ENCODE measurements around the gene PHACTR3. TPM values are rescaled to one million over a fixed set of nuclear protein-coding genes. Genes with fewer than 3 reads are reported as not detected.

The PHACTR3 gene
- total RNA-seq, 5 donors from 2014 or later (not counting 1 experiment from before 2014, with no cell fraction given), result not detected

DNA sequence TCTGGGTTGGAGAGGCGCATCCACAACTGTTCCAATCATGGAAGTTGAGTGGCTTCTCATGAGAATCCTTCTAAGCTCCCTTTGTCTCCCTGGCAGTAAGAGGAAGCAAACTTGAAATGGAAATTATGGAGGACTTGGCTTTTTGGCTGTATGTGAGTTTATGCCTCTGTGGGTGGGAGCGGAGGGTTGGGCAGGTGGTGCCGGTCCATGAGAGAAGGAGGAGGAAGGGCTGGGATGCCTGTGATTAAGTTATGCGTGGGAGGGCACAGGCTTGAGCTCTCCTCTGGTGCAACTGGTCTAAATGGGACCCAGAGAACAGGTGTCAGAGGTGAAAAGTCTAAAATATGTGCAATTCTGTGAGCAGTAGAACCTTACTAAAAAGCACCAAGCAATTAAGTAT, 2.2 kb downstream of the PHACTR3 start:
- Mint-ChIP-seq H3K9me3 (no peaks in the 10 kb centered on the region), H3K4me1 (no peaks in the 10 kb centered on the region), H3K27me3 (peaks cover 58 to 67% of the 10 kb centered on the region in 2 donors), H3K27ac (no peak overlapping the region), H3K4me3 (no peak overlapping the region), H3K36me3 (no peaks in the 10 kb centered on the region)
- no peaks in the 10 kb centered on the region for H3K36me3 ChIP-seq (ENCODE audit: control insufficient read depth in 2 of 2, extremely low read depth in 1 of 2, insufficient read depth in 1 of 2, low read length in 1 of 2)
- ATAC-seq (replicated peaks in 1 of 4), result no peak
- ChIA-PET POLR2A (no interaction called here), CTCF (interaction anchor here in 1 of 2 donors (0.5 kb wide), 1 partner anchor 484 kb away, joined by 4 read pairs; no protein-coding TSS in a partner anchor)
- no peak for DNase-seq
- H3K27me3 ChIP-seq (replicated peaks in 1 of 2; ENCODE audit: control insufficient read depth in 2 of 2, extremely low read depth in 1 of 2, insufficient read depth in 2 of 2, low read length in 1 of 2), result peaks cover 14 to 66% of the 10 kb centered on the region in 2 experiments
- no peak overlapping the region for H3K4me3 ChIP-seq (ENCODE audit: control insufficient read depth in 1 of 2, extremely low read depth in 1 of 2, low read length in 1 of 2)
- no peaks in the 10 kb centered on the region for H3K4me1 ChIP-seq (ENCODE audit: control insufficient read depth in 1 of 2, extremely low read depth in 1 of 2, insufficient read depth in 2 of 2, low read length in 2 of 2)
- no peaks in the 10 kb centered on the region for H3K9me3 ChIP-seq
- 75% methylated on average over 4 of the region's 4 CpGs for WGBS (ENCODE audit: insufficient coverage)
- H3K27ac ChIP-seq (ENCODE audit: low read length), result no peak overlapping the region

DNA sequence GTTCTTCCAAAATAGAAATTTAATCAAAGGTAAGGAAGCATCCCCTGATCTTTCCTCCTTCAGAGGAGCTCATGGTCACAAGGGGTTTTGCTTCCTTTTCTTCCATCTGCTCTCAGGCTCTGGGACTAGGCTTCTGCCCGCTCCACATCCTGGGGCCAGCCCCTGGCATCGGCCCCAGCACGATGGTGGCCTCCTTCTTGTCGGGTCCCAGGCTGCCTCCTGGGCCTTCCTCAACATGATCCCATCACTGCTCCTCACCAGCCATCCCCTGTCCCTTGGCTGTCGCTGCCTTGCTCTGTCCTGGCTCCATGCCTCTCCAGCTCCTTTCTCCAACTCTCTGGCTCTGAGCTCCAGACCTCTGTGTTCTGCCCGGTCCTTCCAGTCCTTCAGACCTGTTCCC, 4.1 kb downstream of the PHACTR3 start:
- no peaks in the 10 kb centered on the region for H3K4me1 Mint-ChIP-seq
- no peak overlapping the region for H3K4me3 ChIP-seq (ENCODE audit: control insufficient read depth in 1 of 2, extremely low read depth in 1 of 2, low read length in 1 of 2)
- no peaks in the 10 kb centered on the region for H3K9me3 Mint-ChIP-seq
- H3K36me3 ChIP-seq (ENCODE audit: control insufficient read depth in 2 of 2, extremely low read depth in 1 of 2, insufficient read depth in 1 of 2, low read length in 1 of 2), result no peaks in the 10 kb centered on the region
- CTCF ChIA-PET, result no interaction called here
- H3K27me3 ChIP-seq (replicated peaks in 1 of 2; ENCODE audit: control insufficient read depth in 2 of 2, extremely low read depth in 1 of 2, insufficient read depth in 2 of 2, low read length in 1 of 2), result peaks cover 14 to 55% of the 10 kb centered on the region in 2 experiments
- no peaks in the 10 kb centered on the region for H3K4me1 ChIP-seq (ENCODE audit: control insufficient read depth in 1 of 2, extremely low read depth in 1 of 2, insufficient read depth in 2 of 2, low read length in 2 of 2)
- no peak overlapping the region for H3K27ac ChIP-seq (ENCODE audit: low read length)
- no peak for DNase-seq
- WGBS (ENCODE audit: insufficient coverage), result 72% methylated on average over 6 of the region's 6 CpGs
- no peaks in the 10 kb centered on the region for H3K9me3 ChIP-seq
- H3K27me3 Mint-ChIP-seq, result peaks cover 42 to 53% of the 10 kb centered on the region in 2 donors
- no peaks in the 10 kb centered on the region for H3K36me3 Mint-ChIP-seq
- POLR2A ChIA-PET, result no interaction called here
- no peak overlapping the region for H3K4me3 Mint-ChIP-seq
- no peak for ATAC-seq (replicated peaks in 1 of 4)
- H3K27ac Mint-ChIP-seq, result no peak overlapping the region

DNA sequence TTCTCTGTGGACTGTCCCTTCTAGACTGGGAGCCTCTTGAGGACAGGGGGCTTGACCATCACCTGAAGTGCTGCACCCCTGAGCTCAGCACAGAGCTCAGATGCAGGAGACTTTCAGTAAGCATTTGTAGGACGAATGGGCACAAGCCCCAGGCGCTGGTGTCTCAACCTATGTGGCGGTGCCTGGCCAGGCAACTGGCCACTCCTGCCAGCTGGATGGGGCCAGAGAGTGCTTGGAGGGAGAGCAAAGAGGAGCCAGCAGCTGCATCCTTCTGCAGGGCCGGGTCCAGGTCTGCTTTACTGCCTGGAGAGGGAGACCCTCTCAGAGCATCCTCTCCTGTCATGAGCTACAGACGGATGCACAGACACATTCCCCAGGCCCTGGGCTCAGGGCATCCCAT, 4.5 kb downstream of the PHACTR3 start:
- Mint-ChIP-seq H3K9me3 (no peaks in the 10 kb centered on the region), H3K4me1 (no peaks in the 10 kb centered on the region), H3K27ac (no peak overlapping the region), H3K36me3 (no peaks in the 10 kb centered on the region), H3K27me3 (peaks cover 39 to 48% of the 10 kb centered on the region in 2 donors), H3K4me3 (no peak overlapping the region)
- ChIA-PET POLR2A (no interaction called here), CTCF (no interaction called here)
- Histone ChIP-seq H3K4me3 (ENCODE audit: control insufficient read depth in 1 of 2, extremely low read depth in 1 of 2, low read length in 1 of 2) (no peak overlapping the region), H3K36me3 (ENCODE audit: control insufficient read depth in 2 of 2, extremely low read depth in 1 of 2, insufficient read depth in 1 of 2, low read length in 1 of 2) (no peaks in the 10 kb centered on the region), H3K4me1 (ENCODE audit: control insufficient read depth in 1 of 2, extremely low read depth in 1 of 2, insufficient read depth in 2 of 2, low read length in 2 of 2) (no peaks in the 10 kb centered on the region), H3K27ac (ENCODE audit: low read length) (no peak overlapping the region), H3K27me3 (replicated peaks in 1 of 2; ENCODE audit: control insufficient read depth in 2 of 2, extremely low read depth in 1 of 2, insufficient read depth in 2 of 2, low read length in 1 of 2) (peaks cover 14 to 51% of the 10 kb centered on the region in 2 experiments), H3K9me3 (no peaks in the 10 kb centered on the region)
- 61% methylated on average over 5 of the region's 5 CpGs for WGBS (ENCODE audit: insufficient coverage)
- ATAC-seq (replicated peaks in 1 of 4), result no peak
- no peak for DNase-seq

DNA sequence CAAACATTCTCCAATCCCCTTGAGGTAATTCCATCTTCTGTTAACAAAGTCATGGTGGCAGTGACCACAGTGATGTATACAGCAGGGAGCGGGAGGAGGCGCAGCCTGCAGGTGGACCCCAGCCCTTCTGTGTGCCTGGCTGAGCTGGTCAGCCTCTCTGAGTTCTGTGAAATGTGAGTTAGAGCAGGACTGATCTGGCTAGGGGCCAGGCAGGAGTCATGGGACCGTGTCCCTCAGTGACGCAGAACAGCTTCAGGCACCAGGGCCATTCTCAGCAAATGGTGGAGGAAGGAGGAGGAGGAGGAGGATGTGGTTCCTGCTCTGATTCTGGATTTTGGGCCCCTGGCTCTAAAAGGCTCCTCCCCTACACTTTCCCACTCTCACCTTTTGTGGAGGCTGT, 6.9 kb downstream of the PHACTR3 start:
- Mint-ChIP-seq H3K27ac (no peak overlapping the region), H3K4me1 (no peaks in the 10 kb centered on the region), H3K27me3 (peaks cover 36 to 43% of the 10 kb centered on the region in 2 donors), H3K36me3 (no peaks in the 10 kb centered on the region), H3K4me3 (no peak overlapping the region), H3K9me3 (no peaks in the 10 kb centered on the region)
- Histone ChIP-seq H3K27me3 (replicated peaks in 1 of 2; ENCODE audit: control insufficient read depth in 2 of 2, extremely low read depth in 1 of 2, insufficient read depth in 2 of 2, low read length in 1 of 2) (peaks cover 12 to 42% of the 10 kb centered on the region in 2 experiments), H3K4me1 (ENCODE audit: control insufficient read depth in 1 of 2, extremely low read depth in 1 of 2, insufficient read depth in 2 of 2, low read length in 2 of 2) (no peaks in the 10 kb centered on the region), H3K27ac (ENCODE audit: low read length) (no peak overlapping the region), H3K4me3 (ENCODE audit: control insufficient read depth in 1 of 2, extremely low read depth in 1 of 2, low read length in 1 of 2) (no peak overlapping the region), H3K9me3 (no peaks in the 10 kb centered on the region), H3K36me3 (ENCODE audit: control insufficient read depth in 2 of 2, extremely low read depth in 1 of 2, insufficient read depth in 1 of 2, low read length in 1 of 2) (no peaks in the 10 kb centered on the region)
- 95% methylated on average over 2 of the region's 4 CpGs for WGBS (ENCODE audit: insufficient coverage)
- POLR2A ChIA-PET, result no interaction called here
- CTCF ChIA-PET, result no interaction called here
- ATAC-seq (replicated peaks in 1 of 4) (no peak), DNase-seq (no peak)

DNA sequence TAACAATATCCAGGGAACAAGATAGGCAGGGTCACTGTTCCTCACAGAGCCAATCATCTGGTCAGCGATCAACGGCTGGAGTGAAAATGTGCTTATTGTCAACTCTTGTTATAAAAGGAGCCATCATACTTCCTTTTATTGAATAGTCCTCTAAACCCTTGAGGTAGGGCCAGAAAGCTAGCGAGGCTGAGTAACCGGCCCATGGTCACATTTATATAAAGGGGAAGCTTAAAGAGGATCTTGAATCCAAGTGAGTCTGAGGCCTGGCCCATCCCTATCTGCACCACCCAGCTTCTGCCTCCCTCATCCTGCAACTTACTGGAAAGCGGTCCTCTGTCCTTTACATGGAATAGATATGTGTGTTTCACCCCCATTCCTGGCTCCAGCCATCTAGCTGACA, 9.5 kb downstream of the PHACTR3 start:
- Histone ChIP-seq H3K9me3 (no peaks in the 10 kb centered on the region), H3K27ac (ENCODE audit: low read length) (no peak overlapping the region), H3K27me3 (replicated peaks in 1 of 2; ENCODE audit: control insufficient read depth in 2 of 2, extremely low read depth in 1 of 2, insufficient read depth in 2 of 2, low read length in 1 of 2) (peaks cover 2 to 39% of the 10 kb centered on the region in 2 experiments), H3K4me1 (ENCODE audit: control insufficient read depth in 1 of 2, extremely low read depth in 1 of 2, insufficient read depth in 2 of 2, low read length in 2 of 2) (no peaks in the 10 kb centered on the region), H3K36me3 (ENCODE audit: control insufficient read depth in 2 of 2, extremely low read depth in 1 of 2, insufficient read depth in 1 of 2, low read length in 1 of 2) (no peaks in the 10 kb centered on the region), H3K4me3 (ENCODE audit: control insufficient read depth in 1 of 2, extremely low read depth in 1 of 2, low read length in 1 of 2) (no peak overlapping the region)
- no CpG with 5 or more reads among the region's 5 CpGs for WGBS (ENCODE audit: insufficient coverage)
- Mint-ChIP-seq H3K36me3 (no peaks in the 10 kb centered on the region), H3K27ac (no peak overlapping the region), H3K9me3 (no peaks in the 10 kb centered on the region), H3K27me3 (peaks cover 31 to 36% of the 10 kb centered on the region in 2 donors), H3K4me1 (no peaks in the 10 kb centered on the region), H3K4me3 (no peak overlapping the region)
- CTCF ChIA-PET, result no interaction called here
- DNase-seq, result no peak
- no peak for ATAC-seq (replicated peaks in 1 of 4)
- POLR2A ChIA-PET, result no interaction called here

- Mint-ChIP-seq H3K27me3 (peaks cover 28 to 38% of the 10 kb centered on the region in 2 donors), H3K4me3 (no peak overlapping the region), H3K36me3 (no peaks in the 10 kb centered on the region), H3K9me3 (no peaks in the 10 kb centered on the region), H3K4me1 (no peaks in the 10 kb centered on the region), H3K27ac (no peak overlapping the region)
- no peaks in the 10 kb centered on the region for H3K9me3 ChIP-seq
- no peak overlapping the region for H3K4me3 ChIP-seq (ENCODE audit: control insufficient read depth in 1 of 2, extremely low read depth in 1 of 2, low read length in 1 of 2)
- WGBS (ENCODE audit: insufficient coverage), result 50% methylated on average over 6 of the region's 7 CpGs
- peaks cover 2 to 35% of the 10 kb centered on the region in 2 experiments for H3K27me3 ChIP-seq (replicated peaks in 1 of 2; ENCODE audit: control insufficient read depth in 2 of 2, extremely low read depth in 1 of 2, insufficient read depth in 2 of 2, low read length in 1 of 2)
- ATAC-seq (replicated peaks in 1 of 4) (no peak), DNase-seq (no peak)
- no peaks in the 10 kb centered on the region for H3K36me3 ChIP-seq (ENCODE audit: control insufficient read depth in 2 of 2, extremely low read depth in 1 of 2, insufficient read depth in 1 of 2, low read length in 1 of 2)
- CTCF ChIA-PET, result no interaction called here
- no peak overlapping the region for H3K27ac ChIP-seq (ENCODE audit: low read length)
- POLR2A ChIA-PET, result no interaction called here
- no peaks in the 10 kb centered on the region for H3K4me1 ChIP-seq (ENCODE audit: control insufficient read depth in 1 of 2, extremely low read depth in 1 of 2, insufficient read depth in 2 of 2, low read length in 2 of 2)
Measured at GRCh38 chr20:59614714-59615113, 10.4 kb downstream of the PHACTR3 start.

DNA sequence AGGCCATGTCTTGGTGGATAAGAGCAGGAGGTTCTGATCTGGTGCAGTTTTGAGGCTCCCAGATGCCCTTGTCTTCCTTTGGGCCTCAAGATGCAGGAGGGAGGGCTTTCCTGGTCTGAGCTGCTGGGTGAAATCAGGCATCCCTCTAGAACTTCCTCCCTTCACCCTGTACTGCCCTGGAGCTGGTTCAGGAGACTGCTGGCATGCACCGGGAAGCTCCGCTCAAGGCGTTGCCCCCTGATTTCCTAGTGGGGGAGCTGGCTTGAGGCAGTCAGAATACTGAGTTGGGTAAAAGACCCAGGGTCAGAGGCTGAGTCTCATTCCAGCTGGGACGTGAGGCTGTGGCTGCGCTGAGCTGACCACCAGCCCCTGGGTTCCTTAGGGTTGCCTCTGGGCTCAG, 12.0 kb downstream of the PHACTR3 start:
- 71% methylated on average over 4 of the region's 5 CpGs for WGBS (ENCODE audit: insufficient coverage)
- Histone ChIP-seq H3K27ac (ENCODE audit: low read length) (no peak overlapping the region), H3K4me3 (ENCODE audit: control insufficient read depth in 1 of 2, extremely low read depth in 1 of 2, low read length in 1 of 2) (no peak overlapping the region), H3K4me1 (ENCODE audit: control insufficient read depth in 1 of 2, extremely low read depth in 1 of 2, insufficient read depth in 2 of 2, low read length in 2 of 2) (no peaks in the 10 kb centered on the region), H3K36me3 (ENCODE audit: control insufficient read depth in 2 of 2, extremely low read depth in 1 of 2, insufficient read depth in 1 of 2, low read length in 1 of 2) (no peaks in the 10 kb centered on the region), H3K9me3 (no peaks in the 10 kb centered on the region), H3K27me3 (replicated peaks in 1 of 2; ENCODE audit: control insufficient read depth in 2 of 2, extremely low read depth in 1 of 2, insufficient read depth in 2 of 2, low read length in 1 of 2) (peaks cover 0 to 31% of the 10 kb centered on the region in 2 experiments)
- no peak overlapping the region for H3K4me3 Mint-ChIP-seq
- no peaks in the 10 kb centered on the region for H3K4me1 Mint-ChIP-seq
- POLR2A ChIA-PET, result no interaction called here
- DNase-seq (no peak), ATAC-seq (replicated peaks in 1 of 4) (no peak)
- H3K27ac Mint-ChIP-seq, result no peak overlapping the region
- no peaks in the 10 kb centered on the region for H3K9me3 Mint-ChIP-seq
- CTCF ChIA-PET, result no interaction called here
- peaks cover 25 to 32% of the 10 kb centered on the region in 2 donors for H3K27me3 Mint-ChIP-seq
- H3K36me3 Mint-ChIP-seq, result no peaks in the 10 kb centered on the region
